Glomerular endothelial cell (primary cell): Measurements from ENCODE around the gene EXOC3. TPM values are rescaled to one million over a fixed set of nuclear protein-coding genes. Genes with fewer than 3 reads are reported as not detected.

Experiments used
- DNase-seq: peaks from one replicate; pipeline ENCODE4 v3.0.0-alpha.2; 2011; ENCODE audit warnings: low read depth, low spot score; ENCODE audit errors: extremely low read depth
- total RNA-seq: library from RNA; depleted of rRNA; stranded (reverse); fragments of >200 nt; gene quantifications from 2 replicates; pipeline ENCODE4 v1.2.3, GENCODE V29; 2015

The EXOC3 gene
- total RNA-seq, 1 donor from 2014 or later, result 35.6 TPM

DNA sequence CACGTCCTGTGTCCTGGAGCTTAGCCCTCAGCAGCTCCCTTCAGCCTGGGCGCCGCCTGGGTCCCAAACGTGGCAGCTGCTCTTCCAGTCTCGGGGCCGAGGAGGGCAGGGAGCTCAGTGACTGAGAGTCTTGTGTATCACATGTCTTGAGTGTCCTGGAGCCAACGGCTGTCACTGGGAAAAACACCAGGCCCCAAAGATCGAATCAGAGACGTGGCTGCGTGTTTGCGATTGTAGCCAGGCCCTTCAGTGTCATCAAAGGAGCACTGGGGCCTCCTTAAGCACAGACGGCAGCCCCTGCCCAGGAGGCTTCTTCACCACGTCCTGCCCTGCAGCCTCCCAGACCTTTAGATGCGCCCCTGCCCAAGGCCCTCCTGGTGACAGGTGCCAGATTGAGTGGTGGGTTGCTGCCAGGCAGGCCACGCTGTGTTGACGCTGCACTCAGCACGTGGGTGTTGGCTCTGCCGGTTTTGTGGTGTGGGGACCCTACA, 5.7 kb upstream of the EXOC3 start:
- no peak for DNase-seq

DNA sequence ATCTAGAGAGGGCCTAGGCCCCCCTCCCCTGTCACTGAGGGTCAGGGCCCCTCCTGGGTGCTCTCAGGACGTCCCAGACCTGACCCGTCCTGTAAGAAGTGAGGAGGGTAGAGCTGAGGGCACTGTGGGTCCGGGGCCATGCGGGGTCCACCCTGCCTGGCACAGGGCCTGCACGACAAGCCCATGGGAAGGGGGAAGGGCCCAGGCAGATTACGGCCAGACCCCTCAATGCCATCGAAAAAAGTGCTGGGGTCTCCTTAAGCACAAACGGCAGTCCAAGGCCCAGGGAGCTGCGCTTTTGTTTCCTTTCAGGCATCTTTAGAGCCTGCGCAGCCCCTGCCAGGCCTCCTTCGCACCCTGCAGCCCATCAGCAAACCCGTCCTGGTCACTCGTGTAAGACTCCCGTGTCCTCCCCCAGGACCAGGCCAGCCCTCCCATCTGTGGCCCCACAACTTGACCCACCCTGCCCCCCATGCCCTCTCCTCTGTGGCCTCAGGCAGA, 4.4 kb upstream of the EXOC3 start:
- DNase-seq, result no peak

GRCh38 chr5:439181-439580, 3.8 kb upstream of the EXOC3 start:
- no peak for DNase-seq

DNA sequence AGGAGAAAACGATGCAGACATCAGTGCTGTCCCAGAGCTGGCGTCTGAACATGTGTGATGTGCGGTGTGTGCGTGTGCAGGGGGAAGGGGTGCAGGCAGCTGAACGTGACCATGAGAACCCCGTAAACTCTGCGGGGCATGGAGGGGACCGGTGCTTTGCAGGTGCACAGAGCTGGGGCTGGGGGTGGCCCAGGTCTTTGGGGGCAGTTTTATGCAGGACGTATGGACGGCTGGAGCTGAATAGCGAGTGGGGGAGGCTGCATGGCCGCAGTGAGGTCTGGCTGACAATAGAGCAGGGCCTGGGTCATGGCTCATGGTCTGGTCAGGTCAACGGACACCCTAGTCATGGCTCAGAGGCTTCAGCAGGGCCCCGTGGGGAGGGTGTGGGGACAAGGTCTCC, 3.3 kb upstream of the EXOC3 start:
- DNase-seq, result no peak

DNA sequence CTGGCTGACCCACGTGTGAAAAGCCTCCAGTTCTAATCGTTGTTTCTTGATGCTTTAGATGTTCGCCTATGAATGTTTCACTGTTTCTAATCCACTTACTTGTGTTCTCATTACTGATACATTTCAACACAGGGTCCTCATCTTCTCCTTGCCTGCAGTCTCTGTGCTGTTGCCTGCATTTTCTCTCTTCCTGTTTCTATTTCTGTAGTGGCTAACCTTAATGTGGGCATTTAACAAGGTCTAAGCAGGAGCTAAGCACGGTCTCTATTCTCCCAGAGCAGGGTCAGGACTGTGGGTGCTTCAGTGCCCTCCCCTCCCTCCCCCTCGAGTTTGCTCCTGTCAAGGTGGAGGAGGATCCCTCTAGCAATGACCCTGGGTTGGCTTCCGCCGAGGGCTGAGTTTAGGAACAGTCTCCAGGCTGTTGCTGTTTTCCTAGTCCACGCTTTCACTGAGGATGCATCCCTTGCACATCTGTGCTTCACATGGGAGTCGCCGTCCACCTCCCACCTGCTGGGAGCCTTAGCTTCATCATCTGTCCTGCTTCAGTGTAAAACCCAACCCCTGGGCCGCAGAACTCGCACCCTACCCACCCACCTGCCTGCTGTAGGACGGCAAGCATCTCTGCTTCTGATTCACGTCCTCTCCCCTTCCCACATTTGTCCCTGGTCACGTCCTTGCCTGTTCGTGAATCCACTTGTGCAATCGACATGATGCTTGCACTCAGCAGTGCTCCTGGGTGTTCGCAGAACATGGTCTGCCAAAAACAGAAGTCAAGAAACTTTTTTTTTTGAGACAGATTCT, 2.4 kb upstream of the EXOC3 start:
- DNase-seq, result no peak

DNA sequence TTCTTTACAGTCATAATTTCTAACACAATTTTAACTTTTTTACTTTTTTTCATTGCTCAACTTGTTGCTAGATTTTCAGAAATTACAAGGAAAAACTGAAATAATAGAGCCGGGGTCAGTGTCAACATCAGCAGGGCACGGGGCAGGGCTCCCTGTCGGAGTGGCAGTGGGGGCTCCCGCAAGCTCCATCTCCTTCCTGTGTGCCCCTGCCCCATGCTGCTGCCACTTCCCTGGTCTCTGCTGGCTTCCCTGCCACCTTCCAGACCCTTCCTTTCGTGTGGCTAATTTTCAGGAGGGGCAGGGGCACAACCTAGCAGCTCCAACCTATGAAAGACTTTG, 1.0 kb upstream of the EXOC3 start:
- DNase-seq, result no peak

DNA sequence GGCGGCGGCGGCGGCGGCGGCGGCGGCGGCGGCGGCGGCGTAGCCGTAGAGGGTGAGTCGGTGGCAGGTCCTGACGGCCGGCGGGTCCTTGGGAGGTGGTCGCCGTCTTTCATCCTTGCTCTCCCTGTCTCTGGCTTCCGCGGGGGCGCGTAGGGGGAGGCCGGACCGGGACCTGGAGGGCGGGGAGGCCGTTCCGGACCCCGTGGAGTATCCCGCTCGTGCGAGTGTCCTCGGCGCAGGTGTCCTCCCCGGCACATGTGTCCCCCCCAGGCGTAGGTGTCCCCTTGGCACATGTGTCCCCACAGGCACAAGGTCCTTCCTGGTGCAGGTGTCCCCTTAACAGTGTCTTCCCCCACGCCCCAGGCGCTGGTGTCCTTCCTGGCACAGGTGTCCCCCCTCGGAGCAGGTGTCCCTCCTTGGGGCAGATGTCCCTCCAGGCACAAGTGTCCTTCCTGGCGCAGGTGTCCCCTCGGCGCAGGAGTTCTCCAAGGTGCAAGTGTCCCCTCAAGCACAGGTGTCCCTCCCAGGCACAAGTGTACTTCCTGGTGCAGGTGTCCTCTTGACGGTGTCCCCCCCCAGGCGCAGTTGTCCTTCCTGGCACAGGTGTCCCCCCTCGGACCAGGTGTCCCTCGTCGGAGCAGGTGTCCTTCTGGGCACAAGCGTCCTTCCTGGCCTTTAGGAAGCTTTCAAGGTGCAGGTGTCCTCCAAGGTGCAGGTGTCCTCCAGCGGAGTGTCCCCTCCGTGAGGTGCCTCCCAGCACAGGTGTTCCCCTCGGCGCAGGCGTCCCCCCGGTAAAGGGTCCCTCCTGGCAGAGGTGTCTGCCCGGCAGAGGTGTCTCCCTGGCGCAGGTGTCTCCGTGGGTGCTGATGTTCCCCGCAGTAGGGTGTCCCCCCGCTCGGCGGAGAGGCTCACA, 519 bp downstream of the EXOC3 start:
- no peak for DNase-seq

GRCh38 chr5:444226-444625, 1.2 kb downstream of the EXOC3 start:
- DNase-seq, result no peak

GRCh38 chr5:445591-445990, 2.6 kb downstream of the EXOC3 start:
- DNase-seq, result no peak

DNA sequence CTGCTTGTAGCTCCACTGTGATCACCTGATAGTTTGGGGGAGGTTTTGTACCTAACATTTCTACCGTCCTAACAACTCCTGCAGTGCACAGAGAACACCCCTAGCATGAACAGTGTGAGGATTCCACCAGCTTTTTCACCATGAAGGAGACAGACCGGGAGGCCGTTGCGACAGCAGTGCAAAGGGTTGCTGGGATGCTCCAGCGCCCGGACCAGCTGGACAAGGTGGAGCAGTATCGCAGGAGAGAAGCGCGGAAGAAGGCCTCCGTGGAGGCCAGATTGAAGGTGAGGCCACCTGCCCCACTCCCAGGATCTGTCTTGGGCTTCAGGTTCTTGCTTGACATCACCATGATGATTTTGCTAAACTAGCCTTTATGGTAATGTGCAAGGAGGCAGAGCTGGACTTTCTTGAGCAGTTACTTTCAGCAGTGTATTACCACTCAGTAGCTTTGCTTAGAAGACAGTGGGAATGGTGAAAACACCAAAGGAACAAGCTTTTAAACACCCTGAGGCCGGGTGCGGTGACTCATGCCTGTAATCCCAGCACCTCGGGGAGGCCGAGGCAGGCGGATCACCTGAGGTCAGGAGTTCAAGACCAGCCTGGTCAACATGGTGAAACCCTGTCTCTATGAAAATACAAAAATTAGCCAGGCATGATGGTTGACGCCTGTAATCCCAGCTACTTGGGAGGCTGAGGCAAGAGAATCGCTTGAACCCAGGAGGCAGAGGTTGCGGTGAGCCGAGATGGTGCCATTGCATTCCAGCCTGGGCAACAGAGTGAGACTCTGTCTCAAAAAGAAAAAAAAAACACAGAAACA, 3.3 kb downstream of the EXOC3 start:
- no peak for DNase-seq

- no peak for DNase-seq
These were observed 3.9 kb downstream of the EXOC3 start for GRCh38 chr5:446883-447263.

DNA sequence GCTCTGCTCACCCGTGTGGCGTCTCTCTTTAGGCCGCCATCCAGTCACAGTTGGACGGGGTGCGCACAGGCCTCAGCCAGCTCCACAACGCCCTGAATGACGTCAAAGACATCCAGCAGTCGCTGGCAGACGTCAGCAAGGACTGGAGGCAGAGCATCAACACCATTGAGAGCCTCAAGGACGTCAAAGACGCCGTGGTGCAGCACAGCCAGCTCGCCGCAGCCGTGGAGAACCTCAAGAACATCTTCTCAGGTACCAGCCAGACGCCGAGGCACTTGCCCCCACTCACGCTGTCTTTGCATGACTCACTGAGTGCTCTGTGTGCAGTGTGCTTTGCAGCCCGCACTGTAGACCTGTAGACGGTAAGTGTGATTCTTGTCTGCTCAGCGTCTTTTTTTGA, 4.5 kb downstream of the EXOC3 start:
- no peak for DNase-seq

DNA sequence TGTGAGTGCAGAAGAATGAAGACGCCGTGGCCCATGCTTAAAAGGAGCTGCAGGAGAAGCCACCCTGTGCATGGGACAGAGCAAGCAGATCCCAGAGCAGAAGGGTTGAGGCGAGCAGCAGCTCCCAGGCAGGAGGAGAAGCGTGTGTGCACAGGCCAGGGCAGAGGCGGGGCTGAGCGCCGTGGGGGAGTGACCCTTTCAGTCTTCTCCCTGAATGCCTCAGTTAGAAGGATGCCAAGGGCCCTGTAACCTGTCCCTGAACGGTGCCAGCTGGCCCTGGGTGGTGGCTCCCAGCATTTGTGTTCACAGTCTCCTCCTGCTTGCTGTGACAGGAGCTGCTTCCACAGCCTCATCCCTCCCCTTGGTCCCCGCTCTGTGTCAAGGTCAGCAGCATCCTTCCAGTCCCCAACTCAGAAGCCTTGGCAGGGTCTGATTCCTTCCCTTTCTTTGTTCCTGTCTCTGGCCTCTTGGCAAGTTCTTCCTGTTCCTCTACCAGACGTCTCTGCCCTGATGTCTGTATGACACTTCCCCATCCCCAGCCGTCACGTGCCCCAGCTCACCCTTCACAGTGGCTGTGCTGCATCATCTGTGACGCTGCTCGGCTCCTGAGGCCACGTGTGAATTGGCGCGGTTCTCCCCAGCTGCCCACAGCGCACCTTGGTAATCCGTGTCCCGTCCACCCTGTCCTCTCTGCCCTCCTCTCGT, 5.2 kb downstream of the EXOC3 start:
- DNase-seq, result no peak

GRCh38 chr5:448766-449090, 5.8 kb downstream of the EXOC3 start:
- DNase-seq, result no peak

DNA sequence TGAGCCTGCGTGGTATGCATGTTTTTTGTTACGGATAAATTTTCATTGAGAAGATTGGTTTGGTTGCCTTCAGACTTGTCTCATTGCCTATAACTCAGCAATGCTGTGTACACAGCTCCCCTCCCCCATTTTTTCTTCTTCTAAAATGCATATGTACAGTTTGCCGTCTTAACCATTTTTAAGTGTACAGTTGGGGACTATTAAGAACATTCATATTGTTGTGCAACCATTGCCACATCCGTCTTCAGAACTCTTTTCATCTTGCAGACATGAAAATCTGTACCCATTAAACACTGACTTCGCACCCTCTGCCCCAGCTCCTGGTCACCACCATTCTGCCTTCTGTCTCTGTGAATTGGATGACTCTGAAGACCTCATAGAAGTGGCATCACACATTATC, 6.2 kb downstream of the EXOC3 start:
- DNase-seq, result no peak

- DNase-seq, result no peak
These were observed 8.8 kb downstream of the EXOC3 start for GRCh38 chr5:451587-452458.

DNA sequence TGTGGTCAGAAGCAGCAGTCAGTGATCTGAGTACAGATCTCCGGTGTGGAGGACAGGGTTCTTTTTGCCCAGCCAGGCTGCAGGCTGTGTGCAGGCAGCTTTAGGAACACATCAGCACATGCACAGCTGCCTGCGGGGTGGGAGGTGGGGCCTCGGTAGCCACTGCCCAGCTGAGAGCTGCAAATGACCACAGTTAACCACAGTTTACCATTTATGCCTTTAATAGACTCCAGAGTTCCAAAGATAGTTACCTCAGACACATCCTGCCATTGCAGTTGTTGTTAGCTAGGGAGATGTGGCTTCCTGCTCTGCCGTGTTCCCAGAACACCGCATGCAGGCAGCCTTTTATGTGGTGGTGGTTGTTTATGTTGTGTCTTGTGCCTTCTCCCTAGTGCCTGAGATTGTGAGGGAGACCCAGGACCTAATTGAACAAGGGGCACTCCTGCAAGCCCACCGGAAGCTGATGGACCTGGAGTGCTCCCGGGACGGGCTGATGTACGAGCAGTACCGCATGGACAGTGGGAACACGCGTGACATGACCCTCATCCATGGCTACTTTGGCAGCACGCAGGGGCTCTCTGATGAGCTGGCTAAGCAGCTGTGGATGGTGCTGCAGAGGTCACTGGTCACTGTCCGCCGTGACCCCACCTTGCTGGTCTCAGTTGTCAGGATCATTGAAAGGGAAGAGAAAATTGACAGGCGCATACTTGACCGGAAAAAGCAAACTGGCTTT, 10.2 kb downstream of the EXOC3 start:
- no peak for DNase-seq

GRCh38 chr5:453725-454481, 10.9 kb downstream of the EXOC3 start:
- DNase-seq, result no peak
